Smooth muscle cell (in vitro differentiated cells): ENCODE measurements around the gene CTSC. TPM values are rescaled to one million over a fixed set of nuclear protein-coding genes. Genes with fewer than 3 reads are reported as not detected.
A peak's percentile ranks its signal among the peaks of the same experiment; 100 is the strongest.

ENCODE experiments used
- DNase-seq: peaks from one replicate; lab custom pipeline; 2025; ENCODE audit not compliant: unreplicated experiment; lab: John Stamatoyannopoulos, UW
- H2AFZ ChIP-seq: fragments of 200-600 bp; sonication (generic); 2 replicates; pipeline ENCODE4 v1.6.0; 2016; ENCODE audit warnings: antibody characterized with exemption, low read depth, mild to moderate bottlenecking
- H3F3A ChIP-seq: fragments of 200-600 bp; sonication (generic); 2 replicates; pipeline ENCODE4 v1.6.0; 2017; ENCODE audit warnings: antibody characterized with exemption, low read depth
- H3K27ac ChIP-seq: fragments of 200-600 bp; sonication (generic); 2 replicates; pipeline ENCODE4 v1.5.1; 2016; ENCODE audit warnings: low read depth, mild to moderate bottlenecking
- H3K27me3 ChIP-seq: fragments of 200-600 bp; sonication (generic); 2 replicates; pipeline ENCODE4 v1.6.1; 2016; ENCODE audit warnings: low read depth, mild to moderate bottlenecking
- H3K36me3 ChIP-seq: fragments of 200-600 bp; sonication (generic); 2 replicates; pipeline ENCODE4 v1.5.1; 2016; ENCODE audit warnings: low read depth
- H3K4me1 ChIP-seq: fragments of 200-600 bp; sonication (generic); 2 replicates; pipeline ENCODE4 v1.5.1; 2016; ENCODE audit warnings: low read depth
- H3K4me2 ChIP-seq: fragments of 200-600 bp; sonication (generic); 2 replicates; pipeline ENCODE4 v1.6.0; 2016; ENCODE audit warnings: mild to moderate bottlenecking
- H3K4me3 ChIP-seq: fragments of 200-600 bp; sonication (generic); 2 replicates; pipeline ENCODE4 v1.5.1; 2016; ENCODE audit warnings: mild to moderate bottlenecking
- H3K79me2 ChIP-seq: fragments of 200-600 bp; sonication (generic); 2 replicates; pipeline ENCODE4 v1.6.0; 2016; ENCODE audit warnings: low read depth, mild to moderate bottlenecking
- H3K9ac ChIP-seq: fragments of 200-600 bp; sonication (generic); 2 replicates; pipeline ENCODE4 v1.6.0; 2016; ENCODE audit warnings: low read depth
- H3K9me3 ChIP-seq: fragments of 200-600 bp; sonication (generic); replicated peaks from 2 replicates; pipeline ENCODE4 v1.5.1; 2016; ENCODE audit warnings: low read depth
- H4K20me1 ChIP-seq: fragments of 200-600 bp; sonication (generic); 2 replicates; pipeline ENCODE4 v1.6.0; 2016; ENCODE audit warnings: low read depth
- CTCF ChIP-seq: fragments of 200-600 bp; sonication (generic); IDR thresholded peaks from 2 replicates; pipeline ENCODE4 v1.5.1; 2017; ENCODE audit warnings: borderline replicate concordance, mild to moderate bottlenecking, antibody characterized with exemption; ENCODE audit not compliant: insufficient read depth, poor library complexity, severe bottlenecking
- WGBS: methylation state at CpG from one replicate; pipeline ENCODE4 v1.1.7; 2016; ENCODE audit warnings: low lambda C conversion rate; 5-methylcytosine and 5-hydroxymethylcytosine counted together
- polyA plus RNA-seq: library from polyadenylated mRNA; unstranded; fragments of >200 nt; fragmentation: Nextera tagmentation; extraction: Ambion mirVana; gene quantifications from 2 replicates; pipeline ENCODE4 v1.2.1, GENCODE V29; 2016
- total RNA-seq: library from RNA; depleted of rRNA; stranded (reverse); fragments of >200 nt; gene quantifications from 2 replicates; pipeline ENCODE4 v1.2.3, GENCODE V29; 2014

CTSC gene
- total and polyA plus RNA-seq, 2 experiments from 2014 or later, result 74.3 to 91.8 TPM

- Histone ChIP-seq H3K27me3 (no peaks in the 10 kb centered on the region), H3K4me1 (peaks cover 9% of the 10 kb centered on the region), H4K20me1 (no peaks in the 10 kb centered on the region), H3F3A (peaks cover 3% of the 10 kb centered on the region), H2AFZ (no peak overlapping the region), H3K4me3 (no peak overlapping the region), H3K36me3 (no peaks in the 10 kb centered on the region), H3K9ac (peak overlapping the region; percentile 87), H3K4me2 (peak overlapping the region; percentile 60), H3K79me2 (no peaks in the 10 kb centered on the region), H3K27ac (peak overlapping the region; percentile 97), H3K9me3 (no peaks in the 10 kb centered on the region)
- DNase-seq, result no peak
- WGBS, result 80% methylated on average over 3 of the region's 3 CpGs
- TF ChIP-seq CTCF, result no peak
These were observed 45.9 kb upstream of the CTSC start for GRCh38 chr11:88383447-88383846.

- no peaks in the 10 kb centered on the region for H3K79me2 ChIP-seq
- H3K4me2 ChIP-seq, result no peak overlapping the region
- no peaks in the 10 kb centered on the region for H3K36me3 ChIP-seq
- H4K20me1 ChIP-seq, result no peaks in the 10 kb centered on the region
- peaks cover 5% of the 10 kb centered on the region for H3K4me1 ChIP-seq
- H3K9me3 ChIP-seq, result no peaks in the 10 kb centered on the region
- WGBS, result 96% methylated on average over 3 of the region's 3 CpGs
- no peak overlapping the region for H2AFZ ChIP-seq
- TF ChIP-seq CTCF, result no peak
- no peak overlapping the region for H3K27ac ChIP-seq
- no peaks in the 10 kb centered on the region for H3K27me3 ChIP-seq
- peaks cover 3% of the 10 kb centered on the region for H3F3A ChIP-seq
- H3K9ac ChIP-seq, result no peak overlapping the region
- DNase-seq, result no peak
- no peak overlapping the region for H3K4me3 ChIP-seq
These were observed 41.6 kb upstream of the CTSC start for GRCh38 chr11:88379130-88379529.

- no peak for TF ChIP-seq CTCF
- Histone ChIP-seq H3F3A (no peaks in the 10 kb centered on the region), H2AFZ (no peak overlapping the region), H3K27ac (no peak overlapping the region), H3K27me3 (no peaks in the 10 kb centered on the region), H3K4me3 (no peak overlapping the region), H3K9me3 (no peaks in the 10 kb centered on the region), H3K4me2 (no peak overlapping the region), H4K20me1 (no peaks in the 10 kb centered on the region), H3K9ac (no peak overlapping the region), H3K36me3 (no peaks in the 10 kb centered on the region), H3K4me1 (no peaks in the 10 kb centered on the region), H3K79me2 (no peaks in the 10 kb centered on the region)
- no peak for DNase-seq
- 83% methylated on average over 4 of the region's 4 CpGs for WGBS
These were observed 41.0 kb upstream of the CTSC start for GRCh38 chr11:88378422-88379066.

DNA sequence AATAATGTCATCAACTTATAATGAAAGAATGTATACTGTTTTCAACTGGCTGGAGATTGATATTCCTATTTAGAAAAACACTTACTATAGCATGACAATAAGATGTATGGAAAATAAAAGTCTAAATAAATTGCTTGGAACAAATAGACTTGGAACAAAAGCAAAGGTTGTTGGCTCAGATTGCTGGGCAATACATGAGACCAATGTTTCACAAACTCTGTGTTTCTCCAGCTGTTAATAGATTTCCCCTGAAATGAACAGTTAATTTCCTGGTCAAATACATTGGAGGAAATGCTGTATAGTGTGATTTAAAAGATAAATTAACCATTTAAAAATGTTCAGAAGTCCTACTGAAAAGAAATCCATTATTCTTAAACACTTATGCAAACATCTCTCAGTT, 40.1 kb upstream of the CTSC start:
- no peak overlapping the region for H3K9ac ChIP-seq
- no peaks in the 10 kb centered on the region for H3K36me3 ChIP-seq
- TF ChIP-seq CTCF, result no peak
- H3K4me2 ChIP-seq, result no peak overlapping the region
- no peak overlapping the region for H3K4me3 ChIP-seq
- no peak overlapping the region for H3K27ac ChIP-seq
- no peaks in the 10 kb centered on the region for H3K9me3 ChIP-seq
- DNase-seq, result no peak
- no peaks in the 10 kb centered on the region for H3K4me1 ChIP-seq
- no peaks in the 10 kb centered on the region for H3K27me3 ChIP-seq
- H3F3A ChIP-seq, result no peaks in the 10 kb centered on the region
- H2AFZ ChIP-seq, result peak overlapping the region; percentile 16
- no peaks in the 10 kb centered on the region for H3K79me2 ChIP-seq
- no peaks in the 10 kb centered on the region for H4K20me1 ChIP-seq
